GM18508 (cell line): ENCODE data around the gene CABCOCO1.

Source experiments
- ATAC-seq: cut with Tn5 transposase; IDR thresholded peaks from one replicate; pipeline ENCODE4 v1.9.1; 2021; ENCODE audit warnings: moderate number of reproducible peaks; ENCODE audit not compliant: insufficient read depth, unreplicated experiment

CABCOCO1 gene

GRCh38 chr10:61662794-61663259, at the start of gene CABCOCO1:
TSS of gene CABCOCO1 (plus strand) at chr10:61662929. CDS start at chr10:61662973, 44 bp downstream.
- ATAC-seq: no peak

GRCh38 chr10:61613665-61614064, 49.1 kb upstream of the CABCOCO1 start:
- ATAC-seq: no peak

- no peak for ATAC-seq
Observed at GRCh38 chr10:61616611-61617010, 46.1 kb upstream of the CABCOCO1 start.

- no peak for ATAC-seq
Observed at GRCh38 chr10:61617180-61617579, 45.5 kb upstream of the CABCOCO1 start.

GRCh38 chr10:61617586-61617985, 45.1 kb upstream of the CABCOCO1 start:
- ATAC-seq: no peak

GRCh38 chr10:61618388-61618961, 44.3 kb upstream of the CABCOCO1 start:
- no peak for ATAC-seq

GRCh38 chr10:61620506-61620905, 42.2 kb upstream of the CABCOCO1 start:
- ATAC-seq: no peak

- ATAC-seq: no peak
Observed at GRCh38 chr10:61621605-61622051, 41.1 kb upstream of the CABCOCO1 start.

GRCh38 chr10:61623161-61623560, 39.6 kb upstream of the CABCOCO1 start:
- ATAC-seq: no peak

GRCh38 chr10:61626209-61626608, 36.5 kb upstream of the CABCOCO1 start:
- ATAC-seq: no peak

GRCh38 chr10:61627266-61627665, 35.5 kb upstream of the CABCOCO1 start:
- ATAC-seq: no peak

GRCh38 chr10:61628151-61628874, 34.4 kb upstream of the CABCOCO1 start:
- no peak for ATAC-seq

GRCh38 chr10:61628875-61629513, 33.7 kb upstream of the CABCOCO1 start:
- ATAC-seq: no peak

- no peak for ATAC-seq
Observed at GRCh38 chr10:61629576-61629975, 33.2 kb upstream of the CABCOCO1 start.

GRCh38 chr10:61632057-61632670, 30.6 kb upstream of the CABCOCO1 start:
- no peak for ATAC-seq

- ATAC-seq: no peak
Observed at GRCh38 chr10:61633665-61634064, 29.1 kb upstream of the CABCOCO1 start.

GRCh38 chr10:61634746-61635145, 28.0 kb upstream of the CABCOCO1 start:
- no peak for ATAC-seq

GRCh38 chr10:61635471-61635870, 27.3 kb upstream of the CABCOCO1 start:
- ATAC-seq: no peak

- no peak for ATAC-seq
Observed at GRCh38 chr10:61635932-61636331, 26.8 kb upstream of the CABCOCO1 start.

GRCh38 chr10:61639952-61640351, 22.8 kb upstream of the CABCOCO1 start:
- no peak for ATAC-seq

- ATAC-seq: no peak
Observed at GRCh38 chr10:61640856-61641255, 21.9 kb upstream of the CABCOCO1 start.
